ENCODE measurements around the gene ZCCHC7. TPM values are rescaled to one million over a fixed set of nuclear protein-coding genes. Genes with fewer than 3 reads are reported as not detected.

Gene ZCCHC7
- total and polyA plus RNA-seq, 2 of the 8 experiments (the other 6 are each of a cell fraction or from before 2014, with no cell fraction given), result 12.2 to 27.5 TPM

DNA sequence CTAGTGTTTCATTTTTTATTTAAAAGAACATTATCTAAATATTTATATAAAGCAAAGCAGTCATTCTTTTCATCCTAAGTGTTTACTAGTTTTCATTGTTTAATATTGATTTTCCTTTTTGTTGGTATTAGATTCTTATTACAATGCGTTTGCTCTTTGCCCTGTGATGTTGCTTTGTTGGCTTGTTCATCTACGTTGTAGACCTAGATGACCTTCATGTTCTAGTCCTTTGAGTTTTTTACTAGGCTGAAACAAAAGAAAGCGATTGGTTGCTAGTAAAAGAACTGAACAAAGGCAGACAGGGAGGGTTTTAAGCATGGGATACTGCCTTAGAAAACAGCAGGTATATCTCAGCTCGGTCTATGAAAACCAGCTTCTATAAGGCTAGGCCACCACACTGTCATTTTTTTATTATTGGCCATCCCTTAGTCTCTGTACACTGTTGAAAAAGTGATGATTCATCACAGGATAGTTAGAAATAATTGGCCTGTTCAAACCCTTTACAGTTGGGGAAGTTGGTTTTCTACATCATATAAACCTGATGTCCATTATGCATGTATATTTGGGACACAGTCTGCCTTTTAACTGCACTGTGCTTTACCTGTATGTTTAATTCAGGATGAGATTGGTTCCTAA, 119.0 kb downstream of the ZCCHC7 start:
- H3K18ac ChIP-seq (ENCODE audit: extremely low read depth, low read length), result no peak overlapping the region
- no peak overlapping the region for H3K4me2 ChIP-seq (ENCODE audit: insufficient read depth in 1 of 2, low read depth in 2 of 2, low read length in 2 of 2)

More for the DNA sequence above, 119.0 kb downstream of the ZCCHC7 start:
- Histone ChIP-seq H4K5ac (ENCODE audit: insufficient read length, low read depth, low read length) (no peak overlapping the region), H3K23me2 (ENCODE audit: low read depth, low read length) (no peaks in the 10 kb centered on the region), H4K20me1 (replicated peaks in 1 of 2; ENCODE audit: control insufficient read depth in 1 of 2, insufficient read depth in 2 of 2, low read length in 2 of 2) (no peaks in the 10 kb centered on the region), H3K4me3 (ENCODE audit: extremely low read depth in 1 of 4, insufficient read depth in 2 of 4, low read depth in 3 of 4, low read length in 4 of 4) (no peak overlapping the region), H3K79me1 (ENCODE audit: low read depth, low read length) (0 out of 2 replicates have a peak, but pooled peaks cover 2% of the 10 kb centered on the region), H3K9ac (replicated peaks in 1 of 4; ENCODE audit: extremely low read depth in 1 of 4, low read depth in 3 of 4, low read length in 3 of 4) (no peak overlapping the region), H2BK20ac (ENCODE audit: low read length) (no peak overlapping the region), H2AFZ (ENCODE audit: low read length) (no peak overlapping the region), H3K36me3 (ENCODE audit: control insufficient read depth in 2 of 4, insufficient read depth in 4 of 4, low read length in 3 of 4) (no peaks in the 10 kb centered on the region), H2AK5ac (ENCODE audit: low read depth, low read length) (no peak overlapping the region), H2BK120ac (replicated peaks; ENCODE audit: low read depth, low read length) (no peak overlapping the region), H3K14ac (ENCODE audit: insufficient read length) (no peak overlapping the region), H3K27ac (ENCODE audit: low read depth, low read length) (no peak overlapping the region), H3K27me3 (replicated peaks in 1 of 4; ENCODE audit: control insufficient read depth in 3 of 4, extremely low read depth in 1 of 4, insufficient read depth in 3 of 4, low read length in 3 of 4) (no peaks in the 10 kb centered on the region), H2BK5ac (ENCODE audit: low read depth, low read length) (no peak overlapping the region), H2BK12ac (ENCODE audit: low read depth, low read length) (no peak overlapping the region), H3K79me2 (ENCODE audit: control insufficient read depth in 1 of 2, insufficient read depth in 2 of 2, low read length in 2 of 2) (peaks cover 0 to 11% of the 10 kb centered on the region in 2 experiments; a peak in 1 of 4 replicates), H4K8ac (ENCODE audit: extremely low read depth, insufficient read depth, low read length) (no peak overlapping the region), H3K4ac (replicated peaks; ENCODE audit: insufficient read length, low read depth, low read length) (no peak overlapping the region), H3K23ac (ENCODE audit: insufficient read length) (no peak overlapping the region), H3K4me1 (replicated peaks in 1 of 4; ENCODE audit: control insufficient read depth in 3 of 4, insufficient read depth in 4 of 4, low read length in 3 of 4) (peaks cover 0 to 6% (median 4%) of the 10 kb centered on the region in 4 experiments; a peak in 5 of 7 replicates), H4K91ac (replicated peaks; ENCODE audit: insufficient read length, low read length) (no peak overlapping the region), H2BK15ac (ENCODE audit: low read length) (no peak overlapping the region), H3K56ac (replicated peaks; ENCODE audit: insufficient read length, low read depth, low read length) (no peak overlapping the region), H3K9me3 (ENCODE audit: insufficient read depth in 2 of 2, low read depth in 1 of 2, low read length in 1 of 2) (no peaks in the 10 kb centered on the region)
- DNase-seq (ENCODE audit: low read depth in 1 of 2, low spot score in 2 of 2) (no peak), FAIRE-seq (peak; percentile 19)
- ChIA-PET CTCF (ENCODE audit: partially characterized antibody) (interaction anchor here (0.7 kb wide), 1 partner anchor 19 kb away, joined by 4 read pairs; no protein-coding TSS in a partner anchor), POLR2A (ENCODE audit: partially characterized antibody) (interaction anchor here (0.9 kb wide), 1 partner anchor 12 kb away, joined by 3 read pairs; no protein-coding TSS in a partner anchor)
- WGBS, 2 experiments (ENCODE audit: extremely low coverage in 1 of 2, insufficient coverage in 1 of 2, insufficient read length in 1 of 2, insufficient replicate concordance in 2 of 2, low coverage in 1 of 2, low lambda C conversion rate in 2 of 2, missing lambda C conversion rate in 1 of 2), result 74% methylated on average over 4 of the region's 4 CpGs; no CpG with 5 or more reads in 1 of the 2 experiments
- no peak for TF ChIP-seq EZH2 (IDR thresholded peaks at IDR 0.05; ENCODE audit: low read depth, low read length, severe bottlenecking)
- no peak for TF ChIP-seq USF2 (IDR thresholded peaks at IDR 0.05; ENCODE audit: low read length)
